B cell (primary cell): ENCODE measurements around the gene MBD6.

Source experiments
- CTCF ChIP-seq: fragments of 200-600 bp; IDR thresholded peaks from one replicate; pipeline ENCODE4 v1.8.0; 2022; ENCODE audit warnings: antibody characterized with exemption, mild to moderate bottlenecking
- EZH2 ChIP-seq: IDR thresholded peaks from 2 replicates; pipeline ENCODE4 v1.6.1; 2012; ENCODE audit warnings: borderline replicate concordance, low read depth, mild to moderate bottlenecking, moderate library complexity, low read length; ENCODE audit not compliant: insufficient read depth, poor library complexity, severe bottlenecking

DNA sequence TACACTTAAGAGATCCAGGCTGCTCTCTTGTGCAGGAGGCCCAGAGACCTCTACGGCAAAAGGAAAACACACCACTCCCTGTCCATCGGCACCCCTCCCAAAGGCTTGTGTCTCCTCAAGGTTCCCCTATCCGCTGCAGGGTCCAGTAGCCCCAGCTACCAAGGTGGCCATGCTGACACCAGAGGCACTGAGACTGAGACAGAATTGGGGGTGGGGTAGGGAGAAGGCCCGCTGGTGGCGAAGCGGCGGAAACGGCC lies 2.9 kb upstream of the MBD6 start:
- TF ChIP-seq CTCF (no peak), EZH2 (no peak)
